HG02840 (cell line): ENCODE measurements around the gene PRAF2.

ENCODE experiments used
- ATAC-seq: cut with Tn5 transposase; IDR thresholded peaks from one replicate; pipeline ENCODE4 v1.9.1; 2021; ENCODE audit warnings: mild to moderate bottlenecking, moderate library complexity, moderate number of reproducible peaks; ENCODE audit not compliant: unreplicated experiment, low FRiP score

PRAF2 gene

GRCh38 chrX:49077941-49078340 lies 4.1 kb upstream of the PRAF2 start:
- ATAC-seq = no peak

DNA sequence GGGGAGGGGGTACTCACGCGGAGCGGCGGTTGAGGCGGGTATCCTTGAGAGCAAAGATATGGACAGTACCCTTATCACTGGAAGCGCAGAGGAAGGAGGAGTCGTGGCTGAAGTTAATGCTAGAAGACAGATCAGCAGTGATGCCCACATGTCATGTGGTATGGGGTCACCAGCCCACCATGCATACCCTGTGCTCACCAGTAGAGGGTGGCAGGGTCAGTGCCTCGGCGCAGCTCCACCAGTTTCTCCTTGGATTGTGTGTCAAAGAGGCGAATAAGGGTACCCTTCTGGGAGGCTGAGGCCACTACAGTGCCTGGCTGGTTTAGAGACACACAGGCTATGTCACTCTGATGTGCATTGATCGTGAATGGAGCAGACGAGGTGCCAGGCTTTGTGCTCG lies 1.5 kb upstream of the PRAF2 start:
- no peak for ATAC-seq

GRCh38 chrX:49072712-49073095 lies 1.1 kb downstream of the PRAF2 start:
- no peak for ATAC-seq

- no peak for ATAC-seq
Measured at GRCh38 chrX:49071877-49072711, 1.7 kb downstream of the PRAF2 start.

GRCh38 chrX:49070988-49071387 lies 2.8 kb downstream of the PRAF2 start:
- ATAC-seq = no peak

GRCh38 chrX:49069038-49069437 lies 4.8 kb downstream of the PRAF2 start:
- ATAC-seq = no peak

- no peak for ATAC-seq
Measured at GRCh38 chrX:49067285-49068120, 6.3 kb downstream of the PRAF2 start.

GRCh38 chrX:49066690-49067089 lies 7.1 kb downstream of the PRAF2 start:
- ATAC-seq = no peak

GRCh38 chrX:49066278-49066677 lies 7.5 kb downstream of the PRAF2 start:
- no peak for ATAC-seq

DNA sequence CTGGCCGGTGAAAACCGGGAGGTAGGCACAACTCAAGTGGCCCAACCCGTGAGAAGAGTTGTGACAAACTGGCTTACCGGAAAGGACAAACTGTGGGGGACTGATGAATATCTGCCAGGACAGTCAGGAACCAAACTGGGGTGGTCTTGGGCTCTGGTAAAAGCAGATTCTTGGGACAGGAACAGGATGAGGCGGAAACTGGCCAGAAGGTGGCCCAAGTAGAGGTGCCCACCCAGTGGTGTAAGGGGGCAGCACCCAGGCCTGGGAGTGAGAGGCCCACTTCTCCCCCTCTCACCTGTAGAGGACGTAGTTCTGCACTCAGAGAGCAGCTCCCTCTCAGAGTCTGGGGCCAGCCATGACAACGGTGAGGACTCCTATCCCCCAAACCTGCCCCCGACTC lies 9.1 kb downstream of the PRAF2 start:
- ATAC-seq = no peak

DNA sequence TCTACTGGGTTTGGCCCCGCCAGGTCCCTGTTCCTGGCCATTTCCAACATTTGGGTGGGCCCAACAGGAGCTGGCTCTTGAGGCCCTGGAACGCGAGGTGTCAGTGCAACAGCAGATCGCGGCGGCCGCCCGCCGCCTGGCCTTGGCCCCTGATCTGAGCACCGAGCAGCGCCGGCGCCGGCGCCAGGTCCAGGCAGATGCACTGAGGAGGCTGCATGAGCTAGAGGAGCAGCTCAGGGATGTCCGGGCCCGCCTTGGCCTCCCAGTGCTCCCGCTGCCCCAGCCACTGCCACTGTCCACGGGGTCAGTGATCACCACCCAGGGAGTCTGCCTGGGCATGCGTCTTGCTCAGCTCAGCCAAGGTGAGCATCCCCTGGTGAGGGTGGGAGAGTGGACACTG lies 9.5 kb downstream of the PRAF2 start:
- ATAC-seq = no peak

DNA sequence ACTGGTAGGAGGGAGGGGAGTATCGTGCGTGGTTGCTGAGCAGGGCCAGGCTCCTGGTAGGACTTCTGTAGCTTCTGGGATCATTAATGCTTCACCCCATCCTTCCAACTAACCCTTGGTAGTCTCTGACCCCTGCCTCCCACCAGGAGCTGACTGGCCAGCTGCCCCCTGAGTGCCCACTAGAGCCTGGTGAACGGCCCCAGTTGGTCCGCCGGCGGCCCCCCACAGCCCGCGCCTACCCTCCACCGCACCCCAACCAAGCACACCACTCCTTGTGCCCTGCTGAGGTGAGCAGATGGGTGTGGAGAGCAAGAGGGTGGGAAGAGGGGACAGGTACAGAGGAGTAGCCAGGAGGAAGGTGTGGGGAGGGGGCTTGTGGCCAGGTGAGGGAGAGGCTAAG lies 10.1 kb downstream of the PRAF2 start:
- ATAC-seq = no peak

- ATAC-seq = no peak
Measured at GRCh38 chrX:49061916-49062315, 11.9 kb downstream of the PRAF2 start.

- no peak for ATAC-seq
Measured at GRCh38 chrX:49061490-49061889, 12.3 kb downstream of the PRAF2 start.

GRCh38 chrX:49060914-49061313 lies 12.9 kb downstream of the PRAF2 start:
- no peak for ATAC-seq

DNA sequence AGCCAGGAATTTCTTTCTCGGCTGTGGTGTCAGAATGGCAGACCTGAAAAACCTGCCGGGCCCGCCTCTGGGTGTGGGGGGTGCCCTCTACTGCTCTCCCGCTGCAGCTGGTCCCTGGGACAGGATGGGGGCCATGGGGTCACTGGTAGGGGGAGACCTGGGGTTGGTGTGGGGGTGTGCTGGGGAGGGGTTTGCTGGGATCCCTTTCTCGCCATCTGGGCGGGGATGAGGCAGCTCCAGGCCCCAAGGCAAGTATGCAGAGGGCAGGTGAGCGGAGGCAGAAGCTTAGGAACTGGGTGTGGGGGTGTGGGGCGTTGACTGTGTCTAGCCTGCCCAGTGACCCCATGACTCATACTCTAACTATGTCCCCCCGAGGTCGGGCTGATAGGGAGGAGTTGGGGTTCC lies 14.1 kb downstream of the PRAF2 start:
- no peak for ATAC-seq

DNA sequence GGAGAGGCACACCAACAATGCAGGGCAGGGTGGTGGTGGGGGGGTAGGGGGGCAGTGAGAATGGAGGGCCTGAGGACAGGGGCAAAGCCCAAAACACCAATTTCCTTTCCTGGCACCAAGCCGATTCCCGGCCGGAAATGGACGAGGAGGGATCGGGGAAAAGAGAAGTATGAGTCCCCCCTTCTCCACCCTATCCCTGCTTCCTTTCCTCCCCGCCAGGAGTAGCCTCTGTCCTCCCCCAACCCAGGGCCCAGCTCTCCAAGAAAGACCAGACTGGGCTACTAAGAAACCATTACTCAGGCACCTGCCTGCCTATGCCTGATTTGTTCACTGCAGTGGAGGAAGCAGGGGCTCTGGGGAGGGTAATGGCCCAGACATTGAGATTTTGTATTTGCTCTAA lies 14.6 kb downstream of the PRAF2 start:
- no peak for ATAC-seq

- no peak for ATAC-seq
Measured at GRCh38 chrX:49058794-49059193, 15.0 kb downstream of the PRAF2 start, which contains the start of gene CCDC120. Gene CCDC120, plus strand, starts transcription at chrX:49058999. Its CDS starts 3,043 bp downstream, at chrX:49062042.

DNA sequence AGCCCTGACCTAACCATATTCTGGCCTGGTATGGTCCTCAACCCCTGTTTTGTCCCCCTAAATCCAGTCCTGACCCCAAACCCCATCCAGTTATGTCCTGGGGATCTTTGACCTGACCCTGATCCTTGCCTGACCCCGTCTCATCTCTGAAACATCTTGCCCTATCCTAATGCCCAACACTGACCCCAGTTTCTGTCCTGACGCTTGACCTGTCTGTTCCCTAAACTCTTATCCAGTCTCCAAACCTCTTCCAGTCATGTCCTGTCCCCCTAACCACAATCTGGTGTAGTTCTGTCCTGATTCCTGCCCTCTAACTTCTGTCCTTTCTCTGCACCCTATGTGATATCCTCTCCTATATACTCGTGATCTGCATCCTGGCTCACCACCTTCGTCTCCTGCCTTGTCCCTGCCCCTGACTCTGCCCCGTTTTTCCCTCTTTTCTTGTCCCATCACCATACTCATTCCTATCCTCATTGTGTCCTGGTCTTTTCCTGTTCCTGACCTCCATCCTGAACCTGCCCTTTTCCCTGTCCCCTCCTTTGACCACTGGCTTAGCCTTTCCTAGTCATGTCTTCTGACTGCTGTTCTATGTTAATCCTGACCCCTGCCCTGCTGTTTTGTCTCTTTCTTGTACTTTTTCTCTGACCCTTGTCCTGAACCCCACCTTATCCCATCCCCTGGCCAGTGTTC lies 19.6 kb downstream of the PRAF2 start:
- no peak for ATAC-seq

DNA sequence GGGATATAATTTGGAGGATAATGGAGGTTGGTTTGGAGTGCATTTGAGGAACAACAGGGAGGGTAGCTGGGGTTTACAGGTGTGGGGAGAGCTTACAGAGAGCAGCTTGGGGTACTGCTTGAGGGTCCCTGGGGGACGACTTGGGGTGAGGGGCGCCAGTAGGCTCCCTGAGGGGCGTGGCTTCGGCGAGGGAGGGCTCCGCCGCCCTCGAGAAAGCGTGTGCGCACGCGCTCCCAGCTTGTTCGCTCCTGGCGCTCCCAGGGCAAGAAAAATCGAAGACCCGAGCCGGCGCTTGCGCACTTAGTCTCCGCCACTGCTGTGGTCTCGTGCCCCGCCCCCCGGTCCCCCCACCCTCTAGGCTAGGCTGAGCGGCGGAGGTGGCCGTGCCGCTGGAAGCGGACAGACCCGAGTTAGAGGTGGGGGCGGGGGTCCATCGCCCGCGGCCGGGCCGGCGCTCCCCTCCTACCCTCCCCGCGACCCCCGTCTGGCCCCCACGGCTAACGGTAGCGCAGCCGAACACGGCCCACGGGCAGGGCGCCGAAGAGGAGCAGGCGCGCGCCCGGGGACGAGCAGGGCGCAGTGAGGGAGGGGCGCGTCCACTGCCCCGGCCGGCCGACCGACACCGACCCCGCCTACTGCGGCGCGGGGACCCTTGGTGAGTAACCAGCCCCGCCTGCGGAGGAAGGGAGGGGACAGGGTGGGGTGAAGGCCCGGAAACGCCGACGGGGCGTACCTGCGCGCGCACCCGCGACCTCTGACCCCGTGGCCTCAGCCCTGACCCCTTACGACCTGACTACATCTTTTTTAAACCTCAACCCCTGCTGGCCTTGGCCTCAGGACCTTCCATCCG lies 20.4 kb downstream of the PRAF2 start:
- ATAC-seq = no peak
